Measurements from ENCODE around the gene SULT1B1. TPM values are rescaled to one million over a fixed set of nuclear protein-coding genes. Genes with fewer than 3 reads are reported as not detected.

Gene SULT1B1
- total RNA-seq, 1 experiment from 2014 or later: not detected

- Histone ChIP-seq H4K8ac (replicated peaks; ENCODE audit: insufficient read length, low read depth, low read length) (no peak overlapping the region), H3K79me1 (ENCODE audit: insufficient read depth, low read depth, low read length, poor library complexity, severe bottlenecking) (no peaks in the 10 kb centered on the region), H3K9me3 (ENCODE audit: control insufficient read depth, low read depth, low read length) (no peaks in the 10 kb centered on the region), H2BK12ac (ENCODE audit: insufficient read length, low read depth, low read length) (no peak overlapping the region), H2BK120ac (ENCODE audit: low read depth, low read length, poor library complexity, severe bottlenecking) (no peak overlapping the region), H2BK20ac (ENCODE audit: low read depth, low read length, poor library complexity, severe bottlenecking) (no peak overlapping the region), H3K9ac (ENCODE audit: extremely low read depth, insufficient read length, low read length) (no peak overlapping the region), H2AFZ (ENCODE audit: low read length) (no peak overlapping the region), H2BK15ac (ENCODE audit: low read depth, low read length) (no peak overlapping the region), H3K18ac (ENCODE audit: insufficient read length, low read depth, low read length) (no peak overlapping the region), H3K79me2 (ENCODE audit: insufficient read depth, low read length) (no peaks in the 10 kb centered on the region), H3K56ac (ENCODE audit: insufficient read length, low read depth, low read length) (no peak overlapping the region), H4K91ac (ENCODE audit: insufficient read length, low read depth, low read length) (no peak overlapping the region), H2BK5ac (ENCODE audit: insufficient read length, low read length) (no peak overlapping the region), H3K4me2 (ENCODE audit: insufficient read depth, insufficient read length, low read length) (no peak overlapping the region), H3K23me2 (ENCODE audit: insufficient read length, low read depth, low read length, poor library complexity, severe bottlenecking) (no peaks in the 10 kb centered on the region), H4K5ac (ENCODE audit: insufficient read length, low read depth, low read length) (no peak overlapping the region), H3K14ac (ENCODE audit: insufficient read depth, low read length) (no peak overlapping the region), H3T11ph (ENCODE audit: low read length) (no peak overlapping the region), H3K27me3 (ENCODE audit: insufficient read depth, low read length) (no peaks in the 10 kb centered on the region), H4K20me1 (ENCODE audit: control insufficient read depth, insufficient read depth, insufficient read length) (no peaks in the 10 kb centered on the region), H3K23ac (ENCODE audit: insufficient read length, low read depth, low read length) (no peak overlapping the region), H3K4ac (ENCODE audit: low read depth, low read length) (no peak overlapping the region), H3K27ac (ENCODE audit: insufficient read length, low read depth, low read length) (no peak overlapping the region), H2AK5ac (ENCODE audit: insufficient read length, low read length) (no peak overlapping the region), H3K4me1 (ENCODE audit: insufficient read depth, low read length) (no peaks in the 10 kb centered on the region)
- no CpG with 5 or more reads among the region's 3 CpGs for WGBS (ENCODE audit: extremely low coverage, insufficient read length, low lambda C conversion rate)
- Mint-ChIP-seq H3K27me3 (ENCODE audit: low read depth) (no peaks in the 10 kb centered on the region; the same call in 1 of the 2 replicates), H3K27ac (no peak overlapping the region), H3K36me3 (ENCODE audit: insufficient read depth in 1 of 3, low read depth in 3 of 3) (no peaks in the 10 kb centered on the region), H3K4me1 (peaks cover 3 to 6% of the 10 kb centered on the region in 2 experiments; a peak in 2 of 4 replicates), H3K4me3 (no peak overlapping the region), H3K9me3 (no peaks in the 10 kb centered on the region)
- DNase-seq: no peak
- no peak for TF ChIP-seq CTCF (conservative IDR thresholded peaks at IDR 0.05)
Observed at GRCh38 chr4:69776696-69777095, 16.3 kb upstream of the SULT1B1 start.

Data from H9 (cell line).